Dendritic cell treated with granulocyte-macrophage colony-stimulating factor and Interleukin-4, amounts not matched to agents 40 ng/mL and 50 ng/mL, for 4 days (primary cell): ENCODE data around the gene AMIGO3.
A peak's percentile ranks its signal among the peaks of the same experiment; 100 is the strongest.

Source experiments
- H3K27ac Mint-ChIP-seq: one replicate; pipeline ENCODE4 v1.8.0; 2022; ENCODE audit warnings: mild to moderate bottlenecking, mixed read lengths
- H3K27me3 Mint-ChIP-seq: one replicate; pipeline ENCODE4 v1.8.0; 2022; ENCODE audit warnings: mild to moderate bottlenecking, mixed read lengths
- H3K36me3 Mint-ChIP-seq: one replicate; pipeline ENCODE4 v1.8.0; 2022; ENCODE audit warnings: low read depth, mixed read lengths
- H3K4me1 Mint-ChIP-seq: one replicate; pipeline ENCODE4 v1.8.0; 2022; ENCODE audit warnings: low read depth, mixed read lengths
- H3K4me3 Mint-ChIP-seq: one replicate; pipeline ENCODE4 v1.8.0; 2022; ENCODE audit warnings: mild to moderate bottlenecking, moderate library complexity, mixed read lengths
- H3K9me3 Mint-ChIP-seq: one replicate; pipeline ENCODE4 v1.8.0; 2022; ENCODE audit warnings: mixed read lengths
- intact Hi-C: fragments of 100-400 bp; cut with micrococcal nuclease; formaldehyde crosslinking; loops from one replicate; pipeline ENCODE4 v1.15.0; 2022

Gene AMIGO3

DNA sequence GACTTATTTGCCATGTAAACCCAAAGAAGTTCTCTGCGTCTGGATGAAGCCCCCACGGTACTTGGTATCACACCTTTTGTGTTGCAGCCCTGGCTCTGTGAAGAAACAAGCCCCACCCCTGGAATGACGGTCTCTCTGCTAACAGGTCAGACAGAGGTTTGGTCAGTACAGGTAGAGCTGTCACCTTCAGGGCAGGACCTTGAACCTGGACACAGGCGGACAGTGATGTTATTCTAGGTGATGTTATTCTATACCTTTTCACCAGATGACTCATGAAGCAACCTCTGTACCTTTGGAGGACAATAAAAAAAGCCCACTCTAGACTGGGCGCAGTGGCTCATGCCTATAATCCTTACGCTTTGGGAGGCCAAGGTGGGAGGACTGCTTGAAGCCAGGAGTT, 15.3 kb upstream of the AMIGO3 start:
- H3K27me3 Mint-ChIP-seq, result no peaks in the 10 kb centered on the region
- H3K4me1 Mint-ChIP-seq, result no peaks in the 10 kb centered on the region
- no peak overlapping the region for H3K27ac Mint-ChIP-seq
- H3K36me3 Mint-ChIP-seq, result peaks cover 94% of the 10 kb centered on the region
- H3K4me3 Mint-ChIP-seq, result no peak overlapping the region
- H3K9me3 Mint-ChIP-seq, result no peaks in the 10 kb centered on the region
- intact Hi-C loops, result no loop called here

- H3K27me3 Mint-ChIP-seq, result no peaks in the 10 kb centered on the region
- intact Hi-C loops, result no loop called here
- H3K27ac Mint-ChIP-seq, result no peak overlapping the region
- no peaks in the 10 kb centered on the region for H3K9me3 Mint-ChIP-seq
- H3K4me3 Mint-ChIP-seq, result no peak overlapping the region
- peaks cover 89% of the 10 kb centered on the region for H3K36me3 Mint-ChIP-seq
- no peaks in the 10 kb centered on the region for H3K4me1 Mint-ChIP-seq
Measured at GRCh38 chr3:49733551-49733950, 14.1 kb upstream of the AMIGO3 start.

DNA sequence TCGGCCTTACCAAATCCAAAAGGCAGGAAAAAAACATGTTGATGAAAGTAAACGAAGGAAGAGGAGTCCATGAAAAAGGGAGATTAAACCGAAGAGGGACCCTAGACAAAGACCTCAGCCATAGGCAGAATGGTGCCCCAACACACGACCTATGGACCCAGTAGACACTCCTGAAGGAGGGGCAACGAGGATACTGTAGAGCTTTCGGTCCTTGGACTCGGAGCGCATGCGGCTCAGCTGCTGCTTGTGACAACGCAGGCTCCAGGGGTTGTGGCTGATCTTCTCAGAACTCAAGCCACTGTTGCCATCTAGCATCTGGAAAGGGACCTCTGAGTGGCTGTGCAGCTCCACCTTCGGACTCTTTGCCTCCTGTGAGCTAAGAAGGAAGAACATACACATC, 13.1 kb upstream of the AMIGO3 start:
- no peaks in the 10 kb centered on the region for H3K9me3 Mint-ChIP-seq
- no peaks in the 10 kb centered on the region for H3K4me1 Mint-ChIP-seq
- intact Hi-C loops, result no loop called here
- no peak overlapping the region for H3K4me3 Mint-ChIP-seq
- H3K27ac Mint-ChIP-seq, result no peak overlapping the region
- no peaks in the 10 kb centered on the region for H3K27me3 Mint-ChIP-seq
- peaks cover 89% of the 10 kb centered on the region for H3K36me3 Mint-ChIP-seq

GRCh38 chr3:49729966-49730609, 10.6 kb upstream of the AMIGO3 start:
- intact Hi-C loops, result loop anchor here (10.0 kb wide), 1 partner anchor 55 kb away; the partner anchor contains the start of gene IP6K1
- Mint-ChIP-seq H3K4me3 (no peak overlapping the region), H3K27ac (no peak overlapping the region), H3K36me3 (peaks cover 90% of the 10 kb centered on the region), H3K9me3 (no peaks in the 10 kb centered on the region), H3K27me3 (no peaks in the 10 kb centered on the region), H3K4me1 (peaks cover 8% of the 10 kb centered on the region)

GRCh38 chr3:49727924-49728361, 8.5 kb upstream of the AMIGO3 start:
- H3K9me3 Mint-ChIP-seq, result no peaks in the 10 kb centered on the region
- H3K4me1 Mint-ChIP-seq, result peaks cover 24% of the 10 kb centered on the region
- intact Hi-C loops, result loop anchor here (10.0 kb wide), 1 partner anchor 57 kb away; the partner anchor contains the start of gene IP6K1
- H3K27ac Mint-ChIP-seq, result no peak overlapping the region
- H3K27me3 Mint-ChIP-seq, result no peaks in the 10 kb centered on the region
- H3K36me3 Mint-ChIP-seq, result peaks cover 86% of the 10 kb centered on the region
- H3K4me3 Mint-ChIP-seq, result no peak overlapping the region

DNA sequence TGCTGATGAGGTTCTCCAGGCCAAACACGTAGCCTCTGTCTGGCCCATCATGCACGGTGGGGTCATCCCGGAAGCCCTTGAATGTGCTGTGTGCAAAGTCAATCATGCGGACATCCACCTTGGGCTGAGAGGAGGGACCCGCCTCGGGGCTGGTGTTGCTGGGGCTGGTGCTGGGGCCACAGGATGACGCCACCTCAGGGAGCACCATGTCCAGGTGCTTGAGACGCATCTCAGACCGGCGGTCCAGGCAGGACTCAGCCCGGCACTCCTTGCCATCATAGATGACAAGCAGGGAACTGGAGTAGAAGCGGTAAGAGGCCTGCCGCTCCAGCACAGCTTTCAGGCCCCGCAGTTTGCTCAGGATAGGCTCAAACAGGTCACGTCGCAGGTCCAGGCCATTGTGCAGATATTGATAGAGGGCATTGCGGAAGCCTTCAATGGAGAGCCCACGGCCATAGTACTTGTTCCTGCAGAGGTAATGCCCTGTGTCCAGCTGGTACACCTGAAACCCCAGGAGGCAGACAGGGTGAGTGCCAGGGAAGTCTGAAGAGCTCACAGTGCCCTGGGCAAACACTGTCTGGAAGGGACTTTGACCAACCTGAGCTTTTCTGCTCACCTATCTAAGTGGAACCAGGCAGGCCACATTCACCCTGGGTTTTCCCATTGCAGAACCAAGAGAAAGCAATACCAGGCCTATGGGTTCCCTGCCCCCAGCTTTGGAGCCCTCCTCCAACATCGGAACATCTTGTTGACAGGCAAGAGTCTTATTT, 7.9 kb upstream of the AMIGO3 start:
- Mint-ChIP-seq H3K4me3 (no peak overlapping the region), H3K4me1 (peaks cover 30% of the 10 kb centered on the region), H3K9me3 (no peaks in the 10 kb centered on the region), H3K27me3 (no peaks in the 10 kb centered on the region), H3K27ac (no peak overlapping the region), H3K36me3 (peaks cover 86% of the 10 kb centered on the region)
- intact Hi-C loops, result loop anchor here (10.0 kb wide), 1 partner anchor 57 kb away; the partner anchor contains the start of gene IP6K1

- intact Hi-C loops, result loop anchor here (10.0 kb wide), 1 partner anchor 59 kb away; the partner anchor contains the start of gene IP6K1
Measured at GRCh38 chr3:49725906-49726681, 6.6 kb upstream of the AMIGO3 start.

DNA sequence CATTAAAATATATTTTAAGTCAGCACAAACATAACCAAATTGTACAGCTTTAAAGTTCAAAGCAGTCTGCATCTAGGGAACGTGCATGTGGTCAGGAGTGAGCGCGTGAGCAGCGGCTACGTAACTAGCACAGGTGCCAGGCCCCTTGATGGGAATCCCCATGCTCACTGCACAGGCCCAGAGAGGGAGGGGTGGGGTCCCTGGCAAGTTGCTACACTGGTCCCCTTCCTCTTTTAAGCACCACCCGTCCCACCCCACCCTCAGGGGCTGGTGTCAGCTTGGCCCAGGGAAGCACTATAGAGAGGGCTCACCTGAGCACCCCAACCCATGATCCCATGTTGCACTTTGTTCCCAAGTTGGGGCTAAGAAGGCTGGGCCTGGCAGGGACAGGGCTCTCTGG, 5.1 kb upstream of the AMIGO3 start:
- intact Hi-C loops, result loop anchor here (5.0 to 10.0 kb wide), 2 partner anchors 60 to 702 kb away; partner anchors contain the start of genes IP6K1 and NDUFAF3
- H3K27me3 Mint-ChIP-seq, result no peaks in the 10 kb centered on the region
- no peaks in the 10 kb centered on the region for H3K9me3 Mint-ChIP-seq
- H3K4me1 Mint-ChIP-seq, result peaks cover 55% of the 10 kb centered on the region
- H3K27ac Mint-ChIP-seq, result peak overlapping the region; percentile 100
- H3K4me3 Mint-ChIP-seq, result peak overlapping the region; percentile 94
- H3K36me3 Mint-ChIP-seq, result peaks cover 86% of the 10 kb centered on the region

More at GRCh38 chr3:49725906-49726681, 6.6 kb upstream of the AMIGO3 start:
- peak overlapping the region; percentile 100 for H3K27ac Mint-ChIP-seq
- no peak overlapping the region for H3K4me3 Mint-ChIP-seq
- peaks cover 41% of the 10 kb centered on the region for H3K4me1 Mint-ChIP-seq
- H3K36me3 Mint-ChIP-seq, result peaks cover 86% of the 10 kb centered on the region
- no peaks in the 10 kb centered on the region for H3K27me3 Mint-ChIP-seq
- no peaks in the 10 kb centered on the region for H3K9me3 Mint-ChIP-seq

- Mint-ChIP-seq H3K27ac (peak within 1 kb of the TSS; percentile 100), H3K4me1 (peaks cover 62% of the 10 kb centered on the region), H3K36me3 (peaks cover 83% of the 10 kb centered on the region), H3K27me3 (peaks cover 2% of the 10 kb centered on the region), H3K4me3 (peak within 1 kb of the TSS; percentile 94), H3K9me3 (no peaks in the 10 kb centered on the region)
- intact Hi-C loops, result loop anchor here (5.0 to 10.0 kb wide), 2 partner anchors 61 to 702 kb away; partner anchors contain the start of genes IP6K1 and NDUFAF3
Measured at GRCh38 chr3:49723628-49724551, 4.4 kb upstream of the AMIGO3 start, which contains the start of gene GMPPB. Gene GMPPB (minus strand): TSS chr3:49723951. CDS start chr3:49723726, 225 bp downstream.

DNA sequence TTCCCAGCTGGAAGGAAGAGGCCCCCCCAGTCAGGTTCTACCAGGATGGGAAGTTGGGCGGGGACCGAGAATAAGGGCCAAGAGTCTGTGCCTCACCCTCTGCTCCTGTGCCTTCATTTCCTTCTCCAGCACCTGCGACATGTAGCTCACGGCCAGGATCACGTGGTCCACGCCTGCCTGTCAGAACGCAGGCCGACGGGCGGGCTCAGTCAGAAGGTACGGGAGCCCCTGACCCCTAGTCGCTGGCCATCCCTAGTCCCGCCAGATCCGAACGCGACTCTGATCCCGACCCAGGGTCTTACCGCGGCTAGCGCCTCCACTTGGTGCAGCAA, 3.8 kb upstream of the AMIGO3 start:
- Mint-ChIP-seq H3K36me3 (peaks cover 83% of the 10 kb centered on the region), H3K27ac (peak overlapping the region; percentile 100)

GRCh38 chr3:49722896-49723295, 3.4 kb upstream of the AMIGO3 start:
- Mint-ChIP-seq H3K27ac (peak overlapping the region; percentile 100), H3K36me3 (peaks cover 83% of the 10 kb centered on the region), H3K9me3 (no peaks in the 10 kb centered on the region), H3K4me3 (peak overlapping the region; percentile 94), H3K4me1 (peaks cover 68% of the 10 kb centered on the region), H3K27me3 (peaks cover 9% of the 10 kb centered on the region)
- intact Hi-C loops, result loop anchor here (5.0 to 10.0 kb wide), 2 partner anchors 62 to 701 kb away; partner anchors contain the start of genes IP6K1 and NDUFAF3

More for the DNA sequence above, 3.8 kb upstream of the AMIGO3 start:
- intact Hi-C loops, result loop anchor here (5.0 to 10.0 kb wide), 2 partner anchors 62 to 701 kb away; partner anchors contain the start of genes IP6K1 and NDUFAF3
- Mint-ChIP-seq H3K27me3 (peaks cover 8% of the 10 kb centered on the region), H3K9me3 (no peaks in the 10 kb centered on the region), H3K4me1 (peaks cover 68% of the 10 kb centered on the region), H3K4me3 (peak overlapping the region; percentile 94)

- Mint-ChIP-seq H3K36me3 (peaks cover 78% of the 10 kb centered on the region), H3K27ac (peak overlapping the region; percentile 100), H3K9me3 (no peaks in the 10 kb centered on the region), H3K27me3 (peaks cover 12% of the 10 kb centered on the region), H3K4me3 (peak overlapping the region; percentile 94), H3K4me1 (peaks cover 75% of the 10 kb centered on the region)
- intact Hi-C loops, result loop anchor here (5.0 to 10.0 kb wide), 2 partner anchors 63 to 700 kb away; partner anchors contain the start of genes IP6K1 and NDUFAF3
Measured at GRCh38 chr3:49721896-49722781, 2.7 kb upstream of the AMIGO3 start.
